Measurements from ENCODE around the gene ADAM10.
"Not testable (repeated sequence)": the region's sequence is repeated elsewhere in the genome, so short reads cannot be mapped to it uniquely, and the experiment has no call there.

ADAM10 gene

GRCh38 chr15:58749532-58750337 is at the start of gene ADAM10:
Gene ADAM10, minus strand, starts transcription at chr15:58749707. Its CDS starts 173 bp downstream, at chr15:58749534.
- DNase-seq (ENCODE audit: low read depth) = peak; percentile 93

DNA sequence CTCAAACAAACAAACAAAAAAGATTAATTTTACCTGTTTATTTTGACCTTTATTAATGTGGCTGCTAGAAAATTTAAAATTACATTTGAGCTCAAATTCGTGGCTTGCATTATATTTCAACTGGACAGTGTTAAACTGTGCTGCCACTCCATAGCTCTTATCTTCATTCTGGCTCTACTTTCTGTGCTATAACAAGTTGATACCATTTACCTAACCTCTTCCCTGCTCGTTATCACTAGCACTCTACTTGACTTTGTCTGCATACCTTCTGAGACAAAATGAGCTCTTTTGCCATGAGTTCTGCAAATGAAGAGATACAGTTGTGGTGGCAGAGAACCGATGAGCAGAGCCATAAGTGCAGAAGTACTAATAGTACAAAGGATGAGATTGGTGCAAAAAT is 48.0 kb upstream of the ADAM10 start:
- no peak for DNase-seq (ENCODE audit: low read depth)

DNA sequence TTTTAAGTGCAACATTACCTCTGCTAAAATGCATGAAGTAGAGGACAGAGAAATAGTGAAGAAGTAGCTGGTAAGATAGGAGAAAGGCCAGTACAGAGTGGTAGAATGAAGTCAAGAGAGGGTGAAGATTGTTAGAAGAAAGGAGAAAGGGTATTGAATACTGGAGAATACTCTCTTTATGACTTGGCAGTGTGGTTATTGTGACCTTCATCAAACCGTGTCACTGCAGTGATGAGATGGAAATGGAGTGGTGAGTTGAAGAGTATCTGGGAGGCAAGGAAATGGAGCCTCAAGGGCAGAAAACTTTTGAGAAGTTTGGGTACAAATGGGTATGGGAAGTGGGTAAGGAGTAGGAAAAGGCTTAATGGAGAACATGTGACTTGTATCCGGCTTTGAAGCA is 46.3 kb upstream of the ADAM10 start:
- DNase-seq (ENCODE audit: low read depth) = no peak

DNA sequence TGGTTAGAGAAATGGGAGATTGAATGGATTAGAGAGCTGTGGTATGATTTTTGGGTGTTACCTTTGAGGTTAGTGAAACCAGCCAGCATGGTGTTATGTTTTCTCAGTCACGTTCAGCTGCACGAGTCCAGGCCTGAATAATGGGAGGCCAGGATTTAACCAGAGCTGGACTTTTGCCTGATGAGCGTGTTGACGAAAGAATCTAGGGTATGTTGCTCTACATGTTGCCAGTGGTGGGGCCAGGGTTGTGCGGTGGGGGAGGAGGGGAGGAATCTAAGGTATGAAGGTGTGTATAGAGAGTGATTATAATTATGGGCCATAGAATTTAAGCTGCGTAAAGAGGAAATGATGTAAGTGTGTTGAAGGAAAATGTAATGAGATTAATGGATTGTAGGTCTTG is 44.4 kb upstream of the ADAM10 start:
- no peak for DNase-seq (ENCODE audit: low read depth)

- no peak for DNase-seq (ENCODE audit: low read depth)
Observed at GRCh38 chr15:58788056-58788710, 38.7 kb upstream of the ADAM10 start.

DNA sequence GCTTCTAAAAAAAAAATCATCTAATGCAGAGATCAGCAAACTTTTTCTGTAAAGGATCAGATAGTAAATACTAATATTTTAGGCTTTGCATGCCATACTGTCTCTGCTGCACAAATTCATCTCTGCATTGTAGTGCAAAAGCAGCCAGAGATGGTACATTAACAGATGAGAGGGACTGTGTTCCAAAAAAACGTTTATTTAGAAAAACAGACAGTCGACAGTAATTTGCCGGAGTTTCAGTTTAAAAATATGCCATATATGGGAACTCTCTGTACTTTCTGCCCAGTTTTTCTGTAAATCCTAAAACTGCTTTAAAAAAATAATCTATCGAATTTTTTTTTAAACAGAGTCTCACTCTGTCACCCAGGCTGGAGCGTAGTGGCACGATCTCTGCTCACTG is 35.8 kb upstream of the ADAM10 start:
- DNase-seq (ENCODE audit: low read depth) = no peak

DNA sequence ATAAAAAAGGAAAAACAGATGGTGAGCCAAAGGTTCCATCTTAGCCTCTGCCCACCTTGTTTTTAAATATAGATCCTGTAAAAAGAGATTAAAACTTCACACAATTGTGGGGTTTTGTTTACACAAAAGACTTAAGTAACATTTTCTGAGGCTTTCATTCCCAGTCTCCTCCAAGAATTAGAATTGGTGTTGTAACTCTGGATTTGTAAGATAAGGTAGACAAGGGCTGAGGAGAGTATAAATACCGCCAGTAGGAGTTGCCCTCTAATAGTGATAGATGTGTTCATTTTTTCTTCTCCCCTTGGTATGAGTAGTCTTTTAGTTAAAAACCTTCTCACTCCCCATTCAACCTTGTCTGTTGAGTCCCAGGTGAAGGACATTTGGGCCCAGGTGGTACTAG is 30.0 kb upstream of the ADAM10 start:
- no peak for DNase-seq (ENCODE audit: low read depth)

DNA sequence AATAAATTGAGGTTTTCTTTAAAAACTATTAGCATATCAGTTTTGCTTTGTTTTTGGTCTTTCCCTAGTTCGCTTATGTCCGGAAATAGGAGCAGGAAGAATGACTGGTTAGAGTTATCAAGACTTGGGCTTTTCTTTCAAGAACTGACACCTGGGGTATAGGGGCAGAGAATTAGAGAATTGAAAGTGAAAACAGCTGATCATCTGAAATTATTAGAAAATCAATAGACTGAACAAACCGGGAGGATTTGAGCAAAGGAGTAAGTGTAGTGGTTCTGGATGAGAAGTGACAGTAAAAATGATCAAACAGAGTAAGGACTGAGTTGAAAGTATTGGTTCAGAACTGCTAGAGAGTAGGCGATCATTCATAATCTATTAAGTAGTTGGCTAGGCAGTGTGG is 27.6 kb upstream of the ADAM10 start:
- no peak for DNase-seq (ENCODE audit: low read depth)

DNA sequence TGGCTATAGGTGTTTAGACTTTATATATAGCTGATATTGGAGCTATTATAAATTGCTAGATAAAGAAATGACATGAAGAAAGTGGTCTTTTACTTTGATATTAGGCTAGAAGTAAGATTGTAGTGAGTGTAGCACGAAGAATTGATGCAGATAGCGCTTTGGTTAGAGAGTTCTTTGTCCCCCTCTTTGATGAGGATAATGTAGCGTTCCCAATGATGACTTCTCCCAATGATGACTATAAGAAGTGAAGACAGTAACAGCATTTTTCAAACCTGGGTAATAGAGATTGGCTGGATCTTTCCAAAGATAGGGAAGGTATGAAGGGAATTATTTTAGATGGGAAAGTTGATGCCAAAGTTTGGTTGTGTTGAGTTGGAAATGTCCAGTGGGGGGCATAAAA is 25.9 kb upstream of the ADAM10 start:
- no peak for DNase-seq (ENCODE audit: low read depth)

GRCh38 chr15:58773024-58773423 is 23.5 kb upstream of the ADAM10 start:
- no peak for DNase-seq (ENCODE audit: low read depth)

DNA sequence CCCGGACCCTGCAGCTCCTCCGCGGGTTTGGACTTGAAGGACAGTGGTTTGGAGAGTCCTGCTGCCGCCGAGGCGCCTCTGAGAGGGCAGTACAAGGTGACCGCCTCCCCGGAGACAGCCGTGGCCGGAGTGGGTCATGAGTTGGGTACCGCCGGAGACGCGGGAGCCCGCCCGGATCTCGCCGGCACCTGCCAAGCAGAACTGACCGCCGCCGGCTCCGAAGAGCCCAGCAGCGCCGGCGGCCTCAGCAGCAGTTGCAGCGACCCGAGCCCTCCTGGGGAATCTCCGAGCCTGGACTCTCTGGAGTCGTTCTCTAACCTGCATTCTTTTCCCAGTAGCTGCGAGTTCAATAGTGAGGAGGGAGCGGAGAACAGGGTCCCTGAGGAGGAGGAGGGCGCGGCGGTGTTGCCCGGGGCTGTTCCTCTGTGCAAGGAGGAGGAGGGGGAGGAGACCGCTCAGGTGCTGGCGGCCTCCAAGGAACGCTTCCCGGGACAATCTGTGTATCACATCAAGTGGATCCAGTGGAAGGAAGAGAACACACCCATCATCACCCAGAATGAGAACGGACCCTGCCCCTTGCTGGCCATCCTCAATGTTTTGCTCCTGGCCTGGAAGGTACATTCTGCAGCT is 22.2 kb upstream of the ADAM10 start:
- DNase-seq (ENCODE audit: low read depth) = no peak

- peak; percentile 85 for DNase-seq (ENCODE audit: low read depth)
Observed at GRCh38 chr15:58770857-58771620, 21.5 kb upstream of the ADAM10 start, which contains the start of gene MINDY2. Gene MINDY2, plus strand, starts transcription at chr15:58771302. Its CDS starts 94 bp downstream, at chr15:58771396.

DNA sequence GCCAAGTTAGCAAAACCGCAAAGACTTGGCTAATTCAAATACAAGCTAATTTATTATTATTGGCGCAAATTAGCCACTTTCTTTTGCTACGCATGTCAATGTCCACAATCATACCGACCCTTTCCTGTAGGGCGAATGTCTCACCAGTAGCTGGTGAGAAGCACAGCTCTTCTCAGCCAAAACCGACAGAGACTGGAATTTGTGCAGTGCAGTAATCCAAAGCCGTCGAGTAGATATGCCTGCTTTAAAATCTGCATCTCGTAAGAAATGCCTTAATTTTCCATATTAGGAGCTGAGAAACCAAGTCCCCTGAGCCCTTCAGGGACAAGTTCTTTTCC is 21.0 kb upstream of the ADAM10 start:
- DNase-seq (ENCODE audit: low read depth) = no peak

DNA sequence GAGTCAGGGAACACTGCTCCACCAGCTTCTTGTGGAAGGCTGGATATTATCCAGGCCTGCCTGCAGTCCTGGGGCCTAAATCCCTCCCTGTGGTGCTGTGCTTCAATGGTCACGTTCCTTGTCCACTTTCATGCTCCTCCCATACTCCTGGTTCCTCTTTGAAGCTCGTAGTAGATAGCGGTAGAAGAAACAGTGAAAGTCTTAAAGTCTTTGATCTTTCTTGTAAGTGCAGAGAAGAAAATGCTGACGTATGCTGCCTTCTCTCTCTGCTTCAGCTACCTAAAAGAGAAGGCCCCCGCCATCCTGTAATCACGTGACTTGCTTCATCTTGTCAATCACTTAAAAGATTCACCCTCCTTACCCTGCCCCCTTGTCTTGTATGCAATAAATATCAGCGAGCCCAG is 19.1 kb upstream of the ADAM10 start:
- DNase-seq (ENCODE audit: low read depth) = not testable (repeated sequence)

DNA sequence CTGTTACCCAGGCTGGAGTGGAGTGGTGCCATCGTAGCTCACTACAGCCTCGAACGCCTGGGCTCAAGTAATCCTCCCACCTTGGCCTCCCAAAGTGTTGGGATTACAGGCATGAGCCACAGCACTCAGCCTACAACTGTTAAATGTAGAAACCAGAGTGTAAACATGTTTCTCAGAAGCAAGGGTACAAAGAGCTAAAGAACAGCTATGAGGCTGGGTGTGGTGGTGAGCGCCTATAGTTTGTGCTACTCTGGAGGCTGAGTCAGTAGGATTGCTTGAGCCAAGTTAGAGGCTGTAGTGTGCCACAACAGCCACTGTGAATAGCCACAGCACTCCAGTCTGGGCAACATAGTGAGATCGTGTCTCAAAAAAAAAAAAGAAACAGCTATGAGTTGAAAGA is 16.8 kb upstream of the ADAM10 start:
- no peak for DNase-seq (ENCODE audit: low read depth)

GRCh38 chr15:58764468-58764867 is 15.0 kb upstream of the ADAM10 start:
- no peak for DNase-seq (ENCODE audit: low read depth)

DNA sequence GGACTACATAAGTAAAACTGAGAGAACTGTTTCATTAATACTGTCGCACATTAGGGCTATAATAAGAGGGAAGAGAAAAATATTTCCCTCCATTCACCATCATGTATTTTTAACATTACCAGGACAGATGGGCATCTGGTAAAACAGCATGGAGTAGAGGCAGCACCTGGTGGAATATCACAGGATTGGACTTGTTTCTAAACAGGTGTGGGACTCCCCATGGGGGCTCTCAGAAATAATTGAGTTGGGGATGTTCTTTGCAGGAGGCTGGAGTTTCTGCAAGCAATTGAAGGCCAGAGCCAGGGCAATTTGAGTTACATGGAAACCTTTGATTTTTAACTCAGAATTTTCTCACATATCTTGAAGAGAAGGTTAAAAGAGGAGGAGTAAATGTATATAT is 13.2 kb upstream of the ADAM10 start:
- DNase-seq (ENCODE audit: low read depth) = no peak

DNA sequence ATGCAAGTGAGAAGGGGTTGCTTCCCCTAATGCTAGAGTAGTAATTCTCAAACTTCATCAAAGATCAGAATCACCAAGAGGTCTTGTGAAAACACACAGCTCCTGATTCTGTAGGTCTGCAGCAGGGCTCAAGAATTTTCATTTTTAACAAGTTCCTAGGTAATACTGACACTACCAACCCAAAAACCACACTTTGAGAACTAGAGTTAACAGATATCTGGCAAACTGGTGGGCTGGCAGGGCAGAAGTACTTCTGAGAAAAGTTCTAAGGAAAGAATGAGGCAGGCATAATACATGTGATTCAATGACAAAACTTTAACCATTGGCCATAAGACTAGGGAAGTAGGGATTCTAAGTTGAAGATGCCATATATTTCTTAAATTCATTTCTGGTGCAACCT is 12.8 kb upstream of the ADAM10 start:
- DNase-seq (ENCODE audit: low read depth) = no peak

GRCh38 chr15:58761010-58761388 is 11.5 kb upstream of the ADAM10 start:
- no peak for DNase-seq (ENCODE audit: low read depth)

- no peak for DNase-seq (ENCODE audit: low read depth)
Observed at GRCh38 chr15:58760385-58761009, 11.0 kb upstream of the ADAM10 start.

DNA sequence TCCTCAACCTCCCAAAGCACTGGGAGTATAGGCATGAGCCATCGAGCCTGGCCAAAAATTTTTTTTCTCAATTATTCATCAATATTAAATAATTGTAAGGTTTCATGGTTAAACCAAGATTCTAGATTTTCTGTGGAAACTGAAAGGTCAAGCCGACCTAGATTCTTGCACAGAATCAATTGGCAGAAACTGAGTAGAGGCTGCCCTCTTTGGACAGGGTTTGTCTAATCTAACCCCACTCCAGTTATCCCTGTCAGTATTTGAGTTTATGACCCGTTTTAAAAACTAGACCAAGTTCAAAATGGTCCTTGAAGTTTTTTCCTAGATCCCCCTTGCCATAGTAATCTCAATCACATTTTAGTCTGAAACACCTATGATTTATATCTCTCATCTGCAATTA is 8.6 kb upstream of the ADAM10 start:
- DNase-seq (ENCODE audit: low read depth) = no peak

DNA sequence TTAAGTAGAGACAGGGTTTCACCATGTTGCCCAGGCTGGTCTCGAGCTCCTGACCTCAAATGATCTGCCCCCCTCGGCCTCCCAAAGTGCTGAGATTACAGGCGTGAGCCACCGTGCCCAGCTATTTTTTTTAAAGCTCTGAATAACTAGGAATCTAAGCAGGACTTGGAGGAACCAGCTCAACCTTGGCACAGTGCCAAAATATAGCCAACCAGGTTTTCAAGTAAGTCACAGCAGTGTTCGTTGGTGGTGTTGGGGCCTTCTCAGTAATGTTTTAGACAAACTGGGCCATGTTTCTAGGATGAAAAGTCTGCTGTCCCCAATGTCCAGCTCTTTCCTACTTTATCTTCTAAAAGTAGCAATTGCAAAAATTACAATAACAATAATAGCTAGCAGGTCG is 6.4 kb upstream of the ADAM10 start:
- DNase-seq (ENCODE audit: low read depth) = no peak

Data from stimulated activated CD8-positive, alpha-beta memory T cell treated with anti-CD3 and anti-CD28 coated beads, Interleukin-15, amount 100 ng/mL, for 1 hour (primary cell).